ENCODE measurements around the gene PMIS2.

DNA sequence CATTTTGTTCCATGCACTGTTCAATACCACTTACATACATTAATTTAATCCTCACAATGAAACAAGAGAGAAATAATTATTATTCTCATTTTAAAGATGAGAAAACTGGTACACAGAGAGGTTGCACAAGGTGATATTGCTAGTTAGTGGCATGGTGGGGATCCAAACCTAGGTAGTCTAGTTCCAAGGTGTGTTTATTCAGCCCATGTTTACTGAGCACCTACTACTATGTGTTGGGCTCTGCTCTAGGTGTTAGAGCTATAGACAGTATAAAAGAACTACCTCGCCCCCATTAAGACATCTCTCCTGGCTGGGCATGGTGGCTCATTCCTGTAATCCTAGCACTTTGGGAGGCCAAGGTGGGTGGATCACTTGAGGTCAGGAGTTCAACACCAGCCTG is 3.2 kb upstream of the PMIS2 start:
- TF ChIP-seq CTCF (IDR thresholded peaks at IDR 0.05) (no peak), REST (IDR thresholded peaks at IDR 0.05; ENCODE audit: insufficient read depth in 1 of 2, low read depth in 2 of 2, low read length in 1 of 2) (no peak), POLR2AphosphoS5 (IDR thresholded peaks at IDR 0.05; ENCODE audit: low read depth, low read length) (no peak), TCF7L2 (IDR thresholded peaks at IDR 0.05; ENCODE audit: low read depth, low read length) (no peak)

Measured in Panc1 (cell line).